WI38 (cell line): ENCODE results near the gene PKNOX2.
"Not testable (repeated sequence)": the region's sequence is repeated elsewhere in the genome, so short reads cannot be mapped to it uniquely, and the experiment has no call there.

Experiments used
- H3K4me3 ChIP-seq: 2 replicates; pipeline ENCODE4 v1.5.1; 2011; ENCODE audit warnings: low read depth, mild to moderate bottlenecking, control low read depth, low read length
- TF ChIP-seq, protein P1 (sequence below): IDR thresholded peaks from 2 replicates; pipeline ENCODE4 v1.5.1; 2012; ENCODE audit warnings: low read depth, mild to moderate bottlenecking, control low read depth, low read length

The PKNOX2 gene

DNA sequence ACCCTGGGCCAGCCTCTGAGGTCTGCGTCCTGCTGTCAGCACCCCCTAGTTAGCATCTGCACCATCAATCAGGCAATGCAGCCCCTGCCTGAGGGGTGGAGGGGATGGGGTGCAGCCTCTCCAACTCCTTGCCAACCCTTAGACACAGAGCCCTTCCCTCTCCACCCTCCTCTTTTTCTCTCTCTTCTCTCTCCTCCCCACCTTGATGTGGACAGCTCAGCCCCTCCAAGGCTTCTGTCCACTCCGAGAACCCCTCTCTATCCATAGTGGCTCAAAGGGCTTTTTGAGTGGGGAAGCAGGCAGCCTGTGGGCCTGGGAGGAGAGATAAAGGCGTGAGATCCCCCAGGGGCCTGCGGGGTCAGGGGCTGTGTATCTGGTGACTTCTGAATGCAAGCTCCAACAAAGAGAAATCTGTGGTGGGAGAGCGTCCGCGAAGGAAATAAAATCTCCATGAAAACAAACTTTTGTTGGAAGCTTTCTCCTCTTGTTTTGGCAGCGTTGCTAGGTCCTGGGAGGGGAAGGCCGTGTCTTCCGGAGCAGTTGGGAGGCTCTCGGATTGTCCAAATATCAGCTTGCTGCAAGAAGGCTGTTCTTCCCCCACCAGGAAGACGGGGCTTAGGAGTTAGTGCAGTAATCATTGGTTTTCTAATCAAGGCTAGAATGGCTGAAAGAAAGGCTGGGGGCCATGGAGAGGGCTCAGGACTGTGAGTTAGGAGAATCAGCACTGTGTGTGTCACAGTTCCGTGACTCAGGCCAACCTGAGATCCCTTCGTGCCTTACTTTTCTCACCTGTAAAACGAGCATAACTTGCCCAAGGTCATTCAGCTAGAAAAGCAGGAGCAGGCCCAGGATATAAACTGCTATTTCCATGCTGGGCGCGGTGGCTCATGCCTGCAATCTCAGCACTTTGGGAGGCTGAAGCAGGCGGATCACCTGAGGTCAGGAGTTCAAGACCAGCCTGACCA is 50.3 kb downstream of the PKNOX2 start:
- no peak overlapping the region for H3K4me3 ChIP-seq
- TF ChIP-seq, protein P1, sequence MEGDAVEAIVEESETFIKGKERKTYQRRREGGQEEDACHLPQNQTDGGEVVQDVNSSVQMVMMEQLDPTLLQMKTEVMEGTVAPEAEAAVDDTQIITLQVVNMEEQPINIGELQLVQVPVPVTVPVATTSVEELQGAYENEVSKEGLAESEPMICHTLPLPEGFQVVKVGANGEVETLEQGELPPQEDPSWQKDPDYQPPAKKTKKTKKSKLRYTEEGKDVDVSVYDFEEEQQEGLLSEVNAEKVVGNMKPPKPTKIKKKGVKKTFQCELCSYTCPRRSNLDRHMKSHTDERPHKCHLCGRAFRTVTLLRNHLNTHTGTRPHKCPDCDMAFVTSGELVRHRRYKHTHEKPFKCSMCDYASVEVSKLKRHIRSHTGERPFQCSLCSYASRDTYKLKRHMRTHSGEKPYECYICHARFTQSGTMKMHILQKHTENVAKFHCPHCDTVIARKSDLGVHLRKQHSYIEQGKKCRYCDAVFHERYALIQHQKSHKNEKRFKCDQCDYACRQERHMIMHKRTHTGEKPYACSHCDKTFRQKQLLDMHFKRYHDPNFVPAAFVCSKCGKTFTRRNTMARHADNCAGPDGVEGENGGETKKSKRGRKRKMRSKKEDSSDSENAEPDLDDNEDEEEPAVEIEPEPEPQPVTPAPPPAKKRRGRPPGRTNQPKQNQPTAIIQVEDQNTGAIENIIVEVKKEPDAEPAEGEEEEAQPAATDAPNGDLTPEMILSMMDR: no peak

DNA sequence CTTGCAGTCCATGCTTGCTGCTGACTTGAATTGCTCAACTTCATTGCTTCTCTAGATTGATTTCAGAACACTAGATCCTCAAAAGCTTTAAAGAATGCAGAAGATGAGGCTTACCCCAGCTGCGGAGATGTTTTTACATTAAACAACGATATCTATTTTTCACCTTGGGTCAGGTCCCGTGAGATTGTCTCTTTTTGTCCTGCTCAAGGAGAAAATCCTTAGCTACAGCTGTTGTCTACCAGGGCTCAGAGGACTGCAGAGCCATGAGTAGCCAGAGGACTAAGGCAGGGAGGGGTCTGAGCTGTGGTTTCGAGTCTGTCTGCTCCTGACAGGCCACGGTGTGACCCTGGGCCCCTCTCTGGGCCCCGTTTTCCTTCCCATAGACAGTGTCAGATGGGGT is 51.4 kb downstream of the PKNOX2 start:
- no peak overlapping the region for H3K4me3 ChIP-seq
- TF ChIP-seq, protein P1: no peak

DNA sequence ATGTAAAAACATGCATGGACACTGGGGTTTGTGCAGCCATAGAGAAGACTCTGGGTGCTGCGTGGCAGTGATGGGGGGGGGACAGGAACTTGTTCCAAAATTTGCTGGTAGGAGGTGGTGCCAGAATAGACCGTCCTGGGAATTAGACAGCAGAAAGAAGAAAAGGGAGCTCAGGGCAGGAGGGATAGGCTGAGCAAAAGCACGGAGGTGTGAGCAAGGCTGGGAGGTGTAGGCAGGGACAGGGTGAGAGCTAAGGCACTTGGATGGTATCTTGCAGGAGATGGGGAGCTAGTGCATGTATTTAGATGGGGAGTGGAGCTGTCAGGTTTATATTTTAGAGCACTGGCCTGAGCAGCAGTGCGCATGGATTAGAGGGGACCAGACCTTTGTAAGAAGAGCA is 53.8 kb downstream of the PKNOX2 start:
- TF ChIP-seq, protein P1: no peak
- H3K4me3 ChIP-seq: no peak overlapping the region

DNA sequence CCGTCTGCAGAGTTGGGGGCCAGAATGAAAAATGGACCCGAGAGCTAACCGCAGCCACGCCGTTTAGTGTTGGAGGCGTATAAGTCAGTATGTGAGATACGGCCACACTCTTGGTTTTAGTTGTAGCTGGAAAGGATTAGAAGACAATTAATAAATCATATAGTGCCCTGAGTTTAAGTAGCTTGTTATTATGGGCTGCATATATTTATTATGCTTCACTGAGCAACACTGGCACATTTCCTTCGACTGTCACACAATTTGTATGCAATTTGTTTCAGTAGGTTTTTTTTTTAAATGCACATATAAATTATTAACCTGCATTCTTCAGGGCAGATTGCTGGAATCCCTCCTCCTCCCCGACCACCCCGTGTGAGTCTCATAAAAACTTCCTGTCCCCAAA is 56.9 kb downstream of the PKNOX2 start:
- no peak overlapping the region for H3K4me3 ChIP-seq
- TF ChIP-seq, protein P1: no peak

DNA sequence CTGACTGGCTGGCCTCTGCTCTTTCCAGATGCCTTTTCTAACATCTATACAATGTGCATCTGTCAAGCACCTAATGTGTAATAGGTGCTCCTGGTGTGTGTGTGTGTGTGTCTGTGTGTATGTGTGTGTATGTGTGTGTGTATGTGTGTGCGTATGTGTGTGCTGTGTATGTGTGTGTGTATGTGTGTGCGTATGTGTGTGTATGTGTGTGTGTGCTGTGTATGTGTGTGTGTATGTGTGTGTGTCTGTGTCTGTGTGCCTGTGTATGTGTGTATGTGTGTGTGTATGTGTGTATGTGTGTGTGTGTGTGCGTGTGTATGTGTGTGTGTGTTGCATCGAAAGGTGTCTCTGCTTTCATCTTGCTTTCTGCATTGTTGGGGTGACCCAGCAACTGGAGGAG is 57.9 kb downstream of the PKNOX2 start:
- no peak overlapping the region for H3K4me3 ChIP-seq
- TF ChIP-seq, protein P1: no peak

DNA sequence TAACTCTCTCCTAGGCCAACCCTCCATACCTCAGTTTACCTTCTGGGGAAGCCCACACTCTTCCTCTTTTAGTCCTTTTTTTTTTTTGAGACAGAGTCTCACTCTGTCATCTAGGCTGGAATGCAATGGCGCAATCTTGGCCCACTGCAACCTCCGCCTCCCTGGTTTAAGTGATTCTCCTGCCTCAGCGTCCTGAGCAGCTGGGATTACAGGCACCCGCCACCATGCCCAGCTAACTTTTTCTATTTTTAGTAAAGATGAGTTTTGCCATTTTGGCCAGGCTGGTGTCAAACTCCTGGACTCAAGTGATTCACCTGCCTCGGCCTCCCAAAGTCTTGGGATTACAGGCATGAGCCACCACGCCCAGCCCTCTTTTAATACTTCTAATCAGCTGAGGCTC is 58.6 kb downstream of the PKNOX2 start:
- H3K4me3 ChIP-seq: not testable (repeated sequence)

DNA sequence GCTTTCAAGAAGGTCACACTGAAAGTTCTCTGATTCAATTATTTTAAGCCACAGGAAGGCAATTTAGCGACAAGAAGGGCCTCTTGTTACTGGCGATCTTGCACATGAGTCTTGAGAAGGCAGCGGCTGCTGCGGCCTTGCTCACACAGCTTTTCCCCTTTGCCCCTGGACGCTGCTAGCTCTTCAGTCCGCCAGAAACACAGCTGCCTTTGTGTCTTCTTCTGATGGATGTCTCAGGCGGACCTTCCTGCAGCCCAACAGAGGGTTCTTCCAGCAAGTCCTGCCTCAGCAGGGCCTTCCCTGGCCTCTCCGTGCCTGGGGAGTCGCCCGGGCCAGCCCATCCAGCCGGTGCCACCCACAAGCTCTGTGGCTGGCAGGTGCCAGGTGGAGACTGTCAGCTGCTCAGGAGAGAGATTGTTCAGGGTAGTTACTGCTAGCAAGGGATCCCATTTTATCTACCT is 59.4 kb downstream of the PKNOX2 start:
- no peak overlapping the region for H3K4me3 ChIP-seq
- TF ChIP-seq, protein P1: no peak
